OCI-LY1 (cell line): ENCODE measurements around the gene SEPTIN14.
"Not testable (repeated sequence)": the region's sequence is repeated elsewhere in the genome, so short reads cannot be mapped to it uniquely, and the experiment has no call there.

ENCODE experiments used
- H2AFZ ChIP-seq: fragments of 200-600 bp; sonication (generic), shearing (Covaris generic); 2 replicates; pipeline ENCODE4 v1.6.0; 2014; ENCODE audit warnings: antibody characterized with exemption, mild to moderate bottlenecking, low read length
- H3F3A ChIP-seq: fragments of 200-600 bp; sonication (generic), shearing (Covaris generic); 2 replicates; pipeline ENCODE4 v1.6.0; 2014; ENCODE audit warnings: mild to moderate bottlenecking, antibody characterized with exemption, low read length, moderate library complexity; ENCODE audit not compliant: insufficient read depth
- H3K27ac ChIP-seq: fragments of 200-600 bp; sonication (generic); 2 replicates; pipeline ENCODE4 v1.5.1; 2014; ENCODE audit warnings: low read length, mixed run types, mild to moderate bottlenecking, low read depth; ENCODE audit not compliant: poor library complexity, severe bottlenecking
- H3K27me3 ChIP-seq: fragments of 200-600 bp; sonication (generic); 2 replicates; pipeline ENCODE4 v1.6.0; 2014; ENCODE audit warnings: antibody characterized with exemption, mild to moderate bottlenecking, low read length, moderate library complexity; ENCODE audit not compliant: insufficient read depth
- H3K36me3 ChIP-seq: fragments of 200-600 bp; sonication (generic); 2 replicates; pipeline ENCODE4 v1.6.1; 2014; ENCODE audit warnings: mild to moderate bottlenecking, antibody characterized with exemption, low read length, moderate library complexity, mixed read lengths; ENCODE audit not compliant: insufficient read depth
- H3K4me1 ChIP-seq: fragments of 200-600 bp; sonication (generic); 2 replicates; pipeline ENCODE4 v1.5.1; 2014; ENCODE audit warnings: mild to moderate bottlenecking, low read length, moderate library complexity; ENCODE audit not compliant: insufficient read depth, severe bottlenecking
- H3K4me2 ChIP-seq: fragments of 200-600 bp; sonication (generic), shearing (Covaris generic); 2 replicates; pipeline ENCODE4 v1.6.1; 2014; ENCODE audit warnings: low read length
- H3K4me3 ChIP-seq: fragments of 200-600 bp; sonication (generic); 2 replicates; pipeline ENCODE4 v1.5.1; 2014; ENCODE audit warnings: low read length, low read depth, mild to moderate bottlenecking, mixed read lengths; ENCODE audit not compliant: poor library complexity, severe bottlenecking
- H3K79me2 ChIP-seq: fragments of 200-600 bp; shearing (Covaris generic); 2 replicates; pipeline ENCODE4 v1.6.1; 2016; ENCODE audit warnings: mixed run types, low read length, mixed read lengths; ENCODE audit not compliant: insufficient read depth
- H3K9ac ChIP-seq: fragments of 200-600 bp; sonication (generic), shearing (Covaris generic); 2 replicates; pipeline ENCODE4 v1.6.1; 2014; ENCODE audit warnings: mild to moderate bottlenecking, low read length, mixed read lengths
- H3K9me2 ChIP-seq: fragments of 200-600 bp; sonication (generic), shearing (Covaris generic); 2 replicates; pipeline ENCODE4 v1.6.1; 2014; ENCODE audit warnings: low read depth, mild to moderate bottlenecking, low read length, mixed read lengths
- H3K9me3 ChIP-seq: fragments of 200-600 bp; shearing (Covaris generic); 2 replicates; pipeline ENCODE4 v1.6.1; 2014; ENCODE audit warnings: low read length, mixed read lengths
- H4K20me1 ChIP-seq: fragments of 200-600 bp; sonication (generic), shearing (Covaris generic); 2 replicates; pipeline ENCODE4 v1.6.0; 2016; ENCODE audit warnings: mild to moderate bottlenecking, low read length; ENCODE audit not compliant: insufficient read depth
- CTCF ChIP-seq: fragments of 200-600 bp; sonication (generic), shearing (Covaris generic); IDR thresholded peaks from 2 replicates; pipeline ENCODE4 v1.5.1; 2017; ENCODE audit warnings: mild to moderate bottlenecking, antibody characterized with exemption, low read length, moderate library complexity, mixed read lengths
- EZH2 ChIP-seq: fragments of 200-600 bp; sonication (generic), shearing (Covaris generic); IDR thresholded peaks from 2 replicates; pipeline ENCODE4 v1.8.0; 2017; ENCODE audit warnings: borderline replicate concordance, mixed run types, mild to moderate bottlenecking, antibody characterized with exemption, low read length, moderate library complexity, mixed read lengths

The SEPTIN14 gene

DNA sequence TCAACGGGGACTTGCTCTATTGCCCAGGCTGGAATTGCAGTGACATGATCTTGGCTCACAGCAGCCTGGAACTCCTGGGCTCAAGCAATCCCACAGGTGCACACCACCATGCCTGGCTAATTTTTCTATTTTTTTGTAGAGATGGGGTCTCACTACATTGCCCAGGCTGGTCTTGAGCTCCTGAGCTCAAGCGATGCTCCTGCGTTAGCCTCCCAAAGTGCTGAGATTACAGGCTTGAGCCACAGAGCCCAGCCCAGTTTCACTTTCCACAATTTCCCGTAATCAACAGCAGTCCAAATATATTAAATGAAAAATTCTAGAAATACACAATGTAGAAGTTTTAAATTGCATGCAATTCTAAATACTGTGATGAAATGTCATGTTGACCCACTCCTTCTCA, 24.0 kb downstream of the SEPTIN14 start:
- no peak for TF ChIP-seq EZH2
- no peak for TF ChIP-seq CTCF
- Histone ChIP-seq H3K9ac (no peak overlapping the region), H3K9me2 (no peaks in the 10 kb centered on the region), H3K9me3 (no peaks in the 10 kb centered on the region), H3K27ac (no peak overlapping the region), H3K79me2 (no peaks in the 10 kb centered on the region), H3K27me3 (no peaks in the 10 kb centered on the region), H3K36me3 (no peaks in the 10 kb centered on the region), H3K4me1 (no peaks in the 10 kb centered on the region), H3F3A (no peaks in the 10 kb centered on the region), H4K20me1 (no peaks in the 10 kb centered on the region), H2AFZ (no peak overlapping the region), H3K4me2 (no peak overlapping the region), H3K4me3 (no peak overlapping the region)

DNA sequence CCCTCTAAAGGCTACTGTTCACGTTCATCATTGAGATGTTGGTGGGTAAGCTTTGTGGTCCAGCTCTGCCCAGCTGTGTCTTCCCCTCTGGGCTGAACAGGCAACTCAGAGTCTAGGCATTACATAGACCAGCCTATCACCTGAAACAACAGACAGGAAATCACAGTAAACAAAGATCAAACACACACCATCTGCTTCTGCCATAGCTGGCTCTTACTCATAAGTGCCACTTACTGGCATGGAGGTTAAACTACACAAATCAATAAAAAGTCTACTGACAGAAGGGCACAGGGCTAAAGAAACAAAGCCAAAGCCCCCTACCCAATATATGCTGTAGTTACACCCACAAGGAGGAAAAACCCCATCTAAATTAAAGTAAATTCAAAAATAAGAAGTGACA, 35.0 kb downstream of the SEPTIN14 start:
- no peak overlapping the region for H3K4me2 ChIP-seq
- no peak overlapping the region for H3K4me3 ChIP-seq
- peaks cover 13% of the 10 kb centered on the region for H3K9me3 ChIP-seq
- no peak overlapping the region for H3K9ac ChIP-seq
- H4K20me1 ChIP-seq, result no peaks in the 10 kb centered on the region
- H3K27me3 ChIP-seq, result no peaks in the 10 kb centered on the region
- H3F3A ChIP-seq, result no peaks in the 10 kb centered on the region
- no peak overlapping the region for H2AFZ ChIP-seq
- H3K4me1 ChIP-seq, result no peaks in the 10 kb centered on the region
- H3K36me3 ChIP-seq, result no peaks in the 10 kb centered on the region
- no peak overlapping the region for H3K27ac ChIP-seq
- H3K9me2 ChIP-seq, result no peaks in the 10 kb centered on the region
- TF ChIP-seq EZH2 (no peak), CTCF (peak; percentile 24; the same call in 1 of the 2 replicates)
- H3K79me2 ChIP-seq, result no peaks in the 10 kb centered on the region

- H3K4me1 ChIP-seq, result no peaks in the 10 kb centered on the region
- H3K4me3 ChIP-seq, result no peak overlapping the region
- H3K79me2 ChIP-seq, result no peaks in the 10 kb centered on the region
- H2AFZ ChIP-seq, result no peak overlapping the region
- no peaks in the 10 kb centered on the region for H4K20me1 ChIP-seq
- H3K9ac ChIP-seq, result no peak overlapping the region
- TF ChIP-seq EZH2 (no peak), CTCF (no peak)
- no peaks in the 10 kb centered on the region; the same call in 1 of the 2 replicates for H3K27me3 ChIP-seq
- H3K9me2 ChIP-seq, result no peaks in the 10 kb centered on the region
- no peaks in the 10 kb centered on the region for H3K36me3 ChIP-seq
- no peak overlapping the region for H3K27ac ChIP-seq
- peaks cover 14% of the 10 kb centered on the region; the same call in 1 of the 2 replicates for H3K9me3 ChIP-seq
- no peak overlapping the region for H3K4me2 ChIP-seq
- H3F3A ChIP-seq, result no peaks in the 10 kb centered on the region
These were observed 43.9 kb downstream of the SEPTIN14 start for GRCh38 chr7:55818686-55819085.

- H3F3A ChIP-seq, H3K27ac ChIP-seq, H2AFZ ChIP-seq, H4K20me1 ChIP-seq, H3K79me2 ChIP-seq, H3K27me3 ChIP-seq, H3K9me3 ChIP-seq, H3K4me3 ChIP-seq, H3K36me3 ChIP-seq, H3K9me2 ChIP-seq, H3K9ac ChIP-seq, H3K4me1 ChIP-seq, H3K4me2 ChIP-seq: not testable (repeated sequence)
These were observed 65.3 kb downstream of the SEPTIN14 start for GRCh38 chr7:55797260-55797659.
